GM12873 (cell line): ENCODE data around the gene ABHD14A.
A peak's percentile ranks its signal among the peaks of the same experiment; 100 is the strongest.

ENCODE experiments used
- TF ChIP-seq, protein P1 (sequence below): IDR thresholded peaks from 2 replicates; pipeline ENCODE4 v1.5.1; 2012; ENCODE audit warnings: low read depth, mild to moderate bottlenecking, moderate library complexity, low read length, control low read depth; ENCODE audit not compliant: insufficient read depth; ENCODE audit errors: missing control alignments

The ABHD14A gene

GRCh38 chr3:51955893-51956770 lies 18.7 kb upstream of the ABHD14A start:
- TF ChIP-seq, protein P1, sequence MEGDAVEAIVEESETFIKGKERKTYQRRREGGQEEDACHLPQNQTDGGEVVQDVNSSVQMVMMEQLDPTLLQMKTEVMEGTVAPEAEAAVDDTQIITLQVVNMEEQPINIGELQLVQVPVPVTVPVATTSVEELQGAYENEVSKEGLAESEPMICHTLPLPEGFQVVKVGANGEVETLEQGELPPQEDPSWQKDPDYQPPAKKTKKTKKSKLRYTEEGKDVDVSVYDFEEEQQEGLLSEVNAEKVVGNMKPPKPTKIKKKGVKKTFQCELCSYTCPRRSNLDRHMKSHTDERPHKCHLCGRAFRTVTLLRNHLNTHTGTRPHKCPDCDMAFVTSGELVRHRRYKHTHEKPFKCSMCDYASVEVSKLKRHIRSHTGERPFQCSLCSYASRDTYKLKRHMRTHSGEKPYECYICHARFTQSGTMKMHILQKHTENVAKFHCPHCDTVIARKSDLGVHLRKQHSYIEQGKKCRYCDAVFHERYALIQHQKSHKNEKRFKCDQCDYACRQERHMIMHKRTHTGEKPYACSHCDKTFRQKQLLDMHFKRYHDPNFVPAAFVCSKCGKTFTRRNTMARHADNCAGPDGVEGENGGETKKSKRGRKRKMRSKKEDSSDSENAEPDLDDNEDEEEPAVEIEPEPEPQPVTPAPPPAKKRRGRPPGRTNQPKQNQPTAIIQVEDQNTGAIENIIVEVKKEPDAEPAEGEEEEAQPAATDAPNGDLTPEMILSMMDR: peak; percentile 53

DNA sequence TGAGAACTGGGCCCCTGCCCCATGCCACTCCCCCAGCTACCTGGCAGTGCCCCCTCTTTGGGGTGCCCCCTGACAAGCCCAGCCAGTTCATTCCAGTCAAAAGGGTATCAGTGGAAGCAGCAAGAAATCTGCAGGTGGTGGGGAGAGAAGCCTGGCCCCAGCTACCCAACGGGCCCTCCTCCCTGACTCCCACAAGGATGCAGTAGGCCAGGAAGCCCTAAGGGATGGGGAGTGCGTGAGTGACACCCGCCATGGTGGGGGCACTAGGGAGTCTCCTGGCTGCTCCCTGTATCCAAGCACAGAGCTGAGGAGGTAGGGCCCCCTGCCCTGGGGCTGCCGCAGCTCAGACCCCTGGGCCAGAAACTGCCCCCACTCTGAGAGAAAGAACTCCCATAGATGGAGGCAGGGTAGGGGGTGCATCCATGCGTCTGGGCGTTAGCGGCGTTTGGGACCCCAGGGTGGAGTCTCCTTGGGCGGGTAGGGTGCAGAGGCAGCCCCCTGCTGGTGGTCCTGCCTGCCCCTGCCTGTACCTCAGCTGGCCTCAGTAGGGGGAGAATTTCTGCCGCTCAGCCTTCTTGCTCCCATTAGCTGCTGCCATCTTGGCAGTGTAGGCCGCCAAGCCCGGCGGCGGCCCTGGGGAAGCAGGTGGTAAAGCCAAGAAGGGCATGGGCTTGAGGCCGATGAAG lies 17.2 kb upstream of the ABHD14A start:
- TF ChIP-seq, protein P1: no peak

- TF ChIP-seq, protein P1: no peak
Measured at GRCh38 chr3:51958603-51959521, 16.0 kb upstream of the ABHD14A start.

GRCh38 chr3:51959651-51960050 lies 15.2 kb upstream of the ABHD14A start:
- TF ChIP-seq, protein P1: no peak

DNA sequence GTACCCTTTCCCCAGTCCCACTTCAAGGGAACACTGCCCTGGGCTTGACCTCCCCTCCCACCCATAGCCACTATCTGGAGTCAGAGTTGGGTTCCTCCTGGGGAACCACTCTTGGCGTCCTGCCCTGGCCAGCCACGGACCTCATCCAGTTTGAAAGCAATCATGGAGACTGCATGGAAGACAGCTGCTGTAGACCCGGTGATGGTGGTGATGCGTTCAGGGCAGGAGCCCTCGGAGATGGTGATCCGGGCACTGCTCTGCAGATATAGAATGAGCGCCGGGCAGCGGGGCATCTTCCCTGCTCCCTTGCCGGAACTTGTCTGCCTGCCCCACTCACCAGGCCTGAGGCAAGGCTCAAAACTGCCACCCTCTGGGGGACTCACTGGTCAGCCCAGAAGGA lies 14.5 kb upstream of the ABHD14A start:
- TF ChIP-seq, protein P1: no peak

- TF ChIP-seq, protein P1: no peak
Measured at GRCh38 chr3:51961011-51961410, 13.9 kb upstream of the ABHD14A start.
